Mucosa of rectum (tissue), 2 donors: Measurements from ENCODE around the gene STK32B.

Experiments used
- H3K27ac ChIP-seq, 2 donors: one replicate each; pipeline ENCODE4 v1.7.0; 2013; ENCODE audit warnings: inconsistent platforms in 2 of 2, low read depth in 2 of 2, low read length in 2 of 2
- H3K27me3 ChIP-seq, 2 donors: one replicate each; pipeline ENCODE4 v1.7.0; 2013; ENCODE audit warnings: low read length in 2 of 2; ENCODE audit not compliant: control insufficient read depth in 2 of 2, insufficient read depth in 2 of 2
- H3K36me3 ChIP-seq, 2 donors: one replicate each; pipeline ENCODE4 v1.7.0; 2013; ENCODE audit warnings: low read length in 2 of 2; ENCODE audit not compliant: control insufficient read depth in 2 of 2, insufficient read depth in 2 of 2
- H3K4me1 ChIP-seq, 2 donors: one replicate each; pipeline ENCODE4 v1.7.0; 2013; ENCODE audit warnings: low read length in 2 of 2, mild to moderate bottlenecking in 1 of 2; ENCODE audit not compliant: control insufficient read depth in 2 of 2, insufficient read depth in 2 of 2
- H3K4me3 ChIP-seq, 2 donors: one replicate each; pipeline ENCODE4 v1.7.0; 2013; ENCODE audit warnings: low read length in 2 of 2
- H3K9ac ChIP-seq, 2 donors: one replicate each; pipeline ENCODE4 v1.7.0; 2013; ENCODE audit warnings: low read length in 2 of 2, low read depth in 1 of 2, mild to moderate bottlenecking in 1 of 2
- H3K9me3 ChIP-seq, 2 donors: one replicate each; pipeline ENCODE4 v1.7.0; 2013; ENCODE audit warnings: low read length in 2 of 2; ENCODE audit not compliant: control insufficient read depth in 2 of 2
- donor health status: healthy.
- donor health status: Normal muscosa, but diverticular disease.

Gene STK32B

DNA sequence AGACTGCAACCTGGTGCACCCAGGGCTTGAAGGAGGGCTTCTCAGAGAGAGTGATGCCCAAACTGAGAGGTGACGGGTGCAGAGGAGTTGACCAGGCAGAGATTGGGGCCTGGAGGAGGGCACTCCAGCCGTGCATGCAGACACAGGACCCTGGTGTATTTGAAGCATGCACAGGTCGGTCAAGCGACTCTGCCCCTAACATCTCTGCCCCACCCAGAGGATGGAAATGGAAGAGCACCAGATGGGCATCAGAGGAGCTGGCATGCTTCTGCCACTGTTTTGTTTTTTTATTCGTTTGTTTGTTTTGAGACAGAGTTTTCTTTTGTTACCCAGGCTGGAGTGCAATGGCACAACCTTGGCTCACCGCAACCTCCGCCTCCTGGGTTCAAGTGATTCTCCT is 336.2 kb downstream of the STK32B start:
- Histone ChIP-seq H3K9ac (no peak overlapping the region), H3K4me1 (peaks cover 3 to 12% of the 10 kb centered on the region in 2 donors)

GRCh38 chr4:5389756-5390310 is 338.6 kb downstream of the STK32B start:
- H3K36me3 ChIP-seq, result no peaks in the 10 kb centered on the region
- no peaks in the 10 kb centered on the region for H3K9me3 ChIP-seq
- H3K9ac ChIP-seq, result no peak overlapping the region
- H3K27ac ChIP-seq, result no peak overlapping the region
- no peaks in the 10 kb centered on the region for H3K27me3 ChIP-seq
- peaks cover 3 to 12% of the 10 kb centered on the region in 2 donors for H3K4me1 ChIP-seq
- H3K4me3 ChIP-seq, result no peak overlapping the region

More for the DNA sequence above, 336.2 kb downstream of the STK32B start:
- no peaks in the 10 kb centered on the region for H3K9me3 ChIP-seq
- no peak overlapping the region for H3K4me3 ChIP-seq
- H3K36me3 ChIP-seq, result no peaks in the 10 kb centered on the region
- H3K27ac ChIP-seq, result no peak overlapping the region
- H3K27me3 ChIP-seq, result no peaks in the 10 kb centered on the region

- Histone ChIP-seq H3K9ac (no peak overlapping the region), H3K27ac (no peak overlapping the region), H3K4me3 (no peak overlapping the region), H3K36me3 (no peaks in the 10 kb centered on the region), H3K27me3 (no peaks in the 10 kb centered on the region), H3K4me1 (no peaks in the 10 kb centered on the region), H3K9me3 (no peaks in the 10 kb centered on the region)
Measured at GRCh38 chr4:5391492-5391891, 340.2 kb downstream of the STK32B start.

GRCh38 chr4:5393911-5394513 is 342.7 kb downstream of the STK32B start:
- Histone ChIP-seq H3K9ac (no peak overlapping the region), H3K9me3 (no peaks in the 10 kb centered on the region), H3K4me3 (no peak overlapping the region), H3K27me3 (no peaks in the 10 kb centered on the region), H3K36me3 (no peaks in the 10 kb centered on the region), H3K27ac (no peak overlapping the region), H3K4me1 (no peaks in the 10 kb centered on the region)

DNA sequence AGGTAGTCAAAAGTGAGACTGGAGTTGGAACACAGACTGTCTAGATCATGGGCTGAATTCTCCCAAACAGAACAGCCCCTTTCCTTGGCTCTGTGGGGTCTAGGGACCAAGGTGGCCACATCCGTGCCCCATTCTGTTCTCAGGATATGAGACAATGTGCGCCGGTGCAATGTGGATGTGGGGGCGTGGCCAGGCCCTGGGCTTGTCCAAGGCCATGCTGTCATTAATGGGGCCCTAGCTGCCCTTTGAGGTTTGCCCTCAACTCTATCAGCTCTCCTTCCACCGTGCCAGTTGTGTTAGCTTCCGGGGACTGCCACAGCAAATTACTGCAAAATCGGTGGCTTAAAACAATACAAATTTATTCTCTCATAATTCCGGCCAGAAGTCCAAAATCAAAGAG is 344.5 kb downstream of the STK32B start:
- Histone ChIP-seq H3K4me1 (no peaks in the 10 kb centered on the region), H3K27ac (no peak overlapping the region), H3K36me3 (no peaks in the 10 kb centered on the region), H3K4me3 (no peak overlapping the region), H3K27me3 (no peaks in the 10 kb centered on the region), H3K9ac (no peak overlapping the region), H3K9me3 (no peaks in the 10 kb centered on the region)

DNA sequence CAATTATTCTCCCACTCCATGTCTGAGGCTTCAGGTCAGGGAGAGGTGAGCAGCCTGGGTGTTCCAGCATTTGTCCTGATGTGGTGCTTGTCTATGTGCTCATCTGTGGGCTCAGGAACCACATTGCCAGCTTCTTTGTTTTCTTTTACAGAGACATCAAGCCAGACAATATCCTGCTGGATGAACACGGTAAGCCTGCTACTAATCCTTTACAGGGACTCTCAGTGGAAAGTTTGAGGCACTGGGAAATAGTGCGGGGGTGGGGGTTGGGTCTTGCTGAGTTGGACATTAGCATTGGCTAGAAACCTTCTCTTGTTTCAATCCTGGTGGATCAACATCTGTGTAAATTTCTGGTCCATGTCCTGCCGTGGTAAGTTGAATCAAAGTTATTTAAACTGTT is 346.8 kb downstream of the STK32B start:
- H3K9ac ChIP-seq, result no peak overlapping the region
- H3K36me3 ChIP-seq, result no peaks in the 10 kb centered on the region
- no peaks in the 10 kb centered on the region for H3K4me1 ChIP-seq
- H3K27ac ChIP-seq, result no peak overlapping the region
- H3K27me3 ChIP-seq, result no peaks in the 10 kb centered on the region
- H3K4me3 ChIP-seq, result no peak overlapping the region
- peaks cover 0 to 3% of the 10 kb centered on the region in 2 donors for H3K9me3 ChIP-seq

GRCh38 chr4:5399124-5399523 is 347.8 kb downstream of the STK32B start:
- no peak overlapping the region for H3K9ac ChIP-seq
- no peaks in the 10 kb centered on the region for H3K36me3 ChIP-seq
- H3K4me1 ChIP-seq, result no peaks in the 10 kb centered on the region
- peaks cover 0 to 3% of the 10 kb centered on the region in 2 donors for H3K9me3 ChIP-seq
- H3K27ac ChIP-seq, result no peak overlapping the region
- no peaks in the 10 kb centered on the region for H3K27me3 ChIP-seq
- no peak overlapping the region for H3K4me3 ChIP-seq

DNA sequence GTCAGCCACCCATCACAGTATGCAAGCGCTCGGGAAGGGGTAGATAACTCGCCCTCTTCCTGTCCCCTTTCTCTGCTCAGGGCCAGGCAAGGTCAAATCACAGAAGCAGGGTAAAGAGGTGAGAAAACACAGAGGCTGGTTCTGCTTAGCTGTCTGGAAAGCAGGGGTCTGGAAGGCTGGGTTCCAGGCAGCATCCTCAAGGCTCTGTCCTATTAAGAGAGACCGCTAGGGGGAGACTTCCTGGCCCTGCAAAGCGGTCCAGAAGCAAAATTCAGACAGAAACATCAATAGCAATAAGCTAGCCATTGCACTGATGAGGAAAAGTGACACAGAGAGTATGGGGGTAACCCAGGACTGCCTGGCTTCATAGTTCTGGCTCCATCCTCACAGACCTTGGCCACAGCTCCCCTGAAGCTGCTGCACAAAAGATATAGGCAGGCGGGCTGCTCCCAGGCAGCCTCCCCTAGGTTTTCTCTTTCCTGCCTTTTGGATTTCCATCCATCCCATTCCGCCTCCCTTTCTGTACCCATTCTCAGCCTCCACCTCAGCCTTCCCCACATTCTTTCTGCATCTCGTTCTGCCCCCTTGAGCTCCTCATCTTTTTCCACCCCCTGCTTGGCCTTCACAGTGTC is 348.6 kb downstream of the STK32B start:
- H3K9me3 ChIP-seq, result peaks cover 0 to 3% of the 10 kb centered on the region in 2 donors
- H3K4me1 ChIP-seq, result no peaks in the 10 kb centered on the region
- no peak overlapping the region for H3K4me3 ChIP-seq
- H3K9ac ChIP-seq, result no peak overlapping the region
- no peaks in the 10 kb centered on the region for H3K36me3 ChIP-seq
- no peaks in the 10 kb centered on the region for H3K27me3 ChIP-seq
- H3K27ac ChIP-seq, result no peak overlapping the region

DNA sequence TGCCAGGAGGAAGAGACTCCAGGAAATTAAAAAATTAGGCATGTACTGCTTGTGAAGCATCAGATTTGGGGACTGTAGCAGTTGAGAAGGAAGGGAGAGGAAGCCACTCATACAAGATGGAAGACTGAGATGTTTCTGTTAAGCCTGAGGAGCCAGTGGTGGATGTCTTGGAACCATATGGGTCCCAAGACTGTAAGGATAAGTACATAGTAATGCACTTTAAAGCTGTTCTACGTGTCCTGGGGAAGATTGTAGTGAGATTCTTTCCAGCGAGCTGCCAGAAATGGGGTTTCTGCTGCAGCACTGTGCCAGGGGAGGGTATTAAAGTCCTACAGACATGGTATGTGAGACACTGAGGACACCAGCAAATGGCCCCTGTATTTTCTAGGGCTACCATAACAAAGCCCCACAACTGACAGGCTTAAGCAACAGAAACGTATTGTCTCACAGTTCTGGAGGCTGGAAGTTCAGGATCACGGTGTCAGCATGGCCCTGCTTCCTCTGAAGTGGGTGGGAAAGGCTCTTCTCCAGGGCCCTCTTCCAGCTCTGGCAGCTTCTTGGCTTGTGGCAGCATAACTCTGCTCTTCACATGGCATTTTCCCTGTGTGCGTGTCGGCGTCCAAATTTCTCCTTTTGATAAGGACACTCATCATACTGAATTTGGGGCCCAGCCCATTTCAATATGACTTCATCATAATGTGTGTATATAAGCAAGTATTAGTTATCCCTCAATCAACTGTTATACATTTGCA is 352.6 kb downstream of the STK32B start:
- Histone ChIP-seq H3K36me3 (no peaks in the 10 kb centered on the region), H3K4me1 (no peaks in the 10 kb centered on the region), H3K9ac (no peak overlapping the region), H3K27ac (no peak overlapping the region), H3K4me3 (no peak overlapping the region), H3K9me3 (peaks cover 0 to 3% of the 10 kb centered on the region in 2 donors), H3K27me3 (no peaks in the 10 kb centered on the region)

DNA sequence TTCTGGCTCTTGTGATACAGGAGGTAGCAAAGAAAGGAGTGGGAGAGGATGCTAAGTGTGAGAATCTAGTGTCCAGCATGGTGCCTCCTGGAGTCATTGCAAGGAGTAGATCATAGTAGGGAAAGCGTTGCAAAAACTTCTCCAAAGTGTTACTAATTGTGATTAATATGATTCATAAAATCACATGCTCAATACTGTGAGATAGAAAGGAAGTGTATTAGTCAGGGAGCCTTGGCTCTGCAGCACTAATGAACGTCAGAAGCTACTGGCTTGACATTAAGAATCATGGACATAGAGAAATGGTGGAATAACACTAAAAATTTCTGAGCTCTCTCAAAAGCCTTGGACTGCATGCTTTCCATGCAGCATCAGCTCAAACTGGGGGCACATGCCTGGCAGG is 358.0 kb downstream of the STK32B start:
- Histone ChIP-seq H3K27ac (no peak overlapping the region), H3K4me1 (no peaks in the 10 kb centered on the region), H3K9me3 (no peaks in the 10 kb centered on the region), H3K9ac (no peak overlapping the region), H3K27me3 (no peaks in the 10 kb centered on the region), H3K36me3 (no peaks in the 10 kb centered on the region), H3K4me3 (no peak overlapping the region)
